Esophagus squamous epithelium (tissue), 4 donors: Measurements from ENCODE around the gene RPL12.

Experiments
- POLR2A ChIP-seq, 4 donors: fragments of 450-650 bp; IDR thresholded peaks; one replicate each; pipeline ENCODE4 v1.6.1; 2017; ENCODE audit warnings: antibody characterized with exemption in 4 of 4, mild to moderate bottlenecking in 4 of 4, moderate library complexity in 3 of 4
- TF ChIP-seq, protein P1 (sequence below), 6 experiments: fragments of 450-650 bp in 4 of 6; fragments of 200-600 bp in 2 of 6; sonication (generic) in 2 of 6; IDR thresholded peaks; one replicate each; pipeline ENCODE4 v1.5.1; 2016 to 2019; ENCODE audit warnings: antibody characterized with exemption in 6 of 6, mild to moderate bottlenecking in 4 of 6, moderate library complexity in 4 of 6

DNA sequence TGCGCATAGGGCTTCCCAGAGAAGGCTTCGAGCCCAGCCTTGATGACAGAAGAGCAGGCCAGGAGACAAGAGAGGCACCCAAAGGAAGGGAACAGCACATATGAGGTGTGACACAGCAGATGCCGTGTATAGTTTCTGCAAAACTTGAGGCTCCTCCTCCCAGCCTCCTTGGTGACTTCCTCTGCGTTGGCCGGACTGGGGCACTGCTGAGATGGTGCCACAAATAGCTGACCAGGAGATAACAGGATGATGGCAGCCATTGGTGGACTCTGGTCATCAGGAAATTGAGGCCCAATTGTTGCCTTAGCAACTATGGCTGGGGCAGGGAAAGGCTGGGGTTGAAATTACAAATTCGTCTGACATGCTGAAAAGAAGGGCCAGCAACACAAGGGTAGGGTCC, 31.9 kb downstream of the RPL12 start:
- TF ChIP-seq, protein P1, sequence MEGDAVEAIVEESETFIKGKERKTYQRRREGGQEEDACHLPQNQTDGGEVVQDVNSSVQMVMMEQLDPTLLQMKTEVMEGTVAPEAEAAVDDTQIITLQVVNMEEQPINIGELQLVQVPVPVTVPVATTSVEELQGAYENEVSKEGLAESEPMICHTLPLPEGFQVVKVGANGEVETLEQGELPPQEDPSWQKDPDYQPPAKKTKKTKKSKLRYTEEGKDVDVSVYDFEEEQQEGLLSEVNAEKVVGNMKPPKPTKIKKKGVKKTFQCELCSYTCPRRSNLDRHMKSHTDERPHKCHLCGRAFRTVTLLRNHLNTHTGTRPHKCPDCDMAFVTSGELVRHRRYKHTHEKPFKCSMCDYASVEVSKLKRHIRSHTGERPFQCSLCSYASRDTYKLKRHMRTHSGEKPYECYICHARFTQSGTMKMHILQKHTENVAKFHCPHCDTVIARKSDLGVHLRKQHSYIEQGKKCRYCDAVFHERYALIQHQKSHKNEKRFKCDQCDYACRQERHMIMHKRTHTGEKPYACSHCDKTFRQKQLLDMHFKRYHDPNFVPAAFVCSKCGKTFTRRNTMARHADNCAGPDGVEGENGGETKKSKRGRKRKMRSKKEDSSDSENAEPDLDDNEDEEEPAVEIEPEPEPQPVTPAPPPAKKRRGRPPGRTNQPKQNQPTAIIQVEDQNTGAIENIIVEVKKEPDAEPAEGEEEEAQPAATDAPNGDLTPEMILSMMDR (IDR thresholded peaks at IDR 0.05) = no peak
- TF ChIP-seq POLR2A (IDR thresholded peaks at IDR 0.05) = no peak
